GM19455 (cell line): Measurements from ENCODE around the gene MCAT.

Source experiments
- ATAC-seq: cut with Tn5 transposase; IDR thresholded peaks from one replicate; pipeline ENCODE4 v1.9.1; 2021; ENCODE audit not compliant: unreplicated experiment

MCAT gene

DNA sequence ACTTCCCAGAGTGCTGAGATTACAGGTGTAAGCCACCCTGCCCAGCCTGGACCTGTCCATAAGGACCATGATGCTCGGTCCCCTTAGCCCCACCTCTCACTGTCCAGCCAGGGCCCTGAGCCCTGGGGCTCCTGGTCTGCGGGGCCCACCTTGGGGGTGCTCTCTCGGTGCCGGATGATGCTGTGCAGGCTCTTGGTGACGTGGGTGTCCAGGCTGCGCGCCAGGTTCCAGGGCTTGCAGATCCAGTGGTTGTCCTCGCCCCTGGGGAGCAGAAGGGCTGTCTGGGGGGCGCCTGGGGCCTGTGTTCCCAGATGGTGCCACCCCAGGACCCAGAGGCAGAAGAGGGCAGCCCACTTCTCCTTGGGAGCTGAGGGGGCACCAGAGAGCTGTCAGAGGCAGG, 30.4 kb upstream of the MCAT start:
- ATAC-seq = no peak

DNA sequence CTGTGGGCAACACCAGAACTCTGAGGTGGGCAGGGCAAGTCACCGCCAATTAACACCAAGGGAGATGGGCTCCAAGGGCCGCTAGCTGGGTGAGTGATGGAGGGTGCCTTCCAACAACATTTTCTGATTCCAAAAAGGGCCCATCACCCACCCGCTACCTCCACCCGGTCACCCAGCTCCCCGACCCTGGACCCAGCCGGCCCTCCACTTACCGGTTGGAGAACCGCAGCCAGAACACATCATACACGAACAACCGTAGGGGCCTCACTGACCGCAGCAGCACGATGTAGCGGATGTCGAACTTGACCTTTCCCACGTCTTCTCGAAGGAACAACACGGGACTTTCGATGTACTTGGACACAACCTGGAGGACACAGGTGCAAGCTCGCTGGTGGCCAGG, 29.0 kb upstream of the MCAT start:
- no peak for ATAC-seq

DNA sequence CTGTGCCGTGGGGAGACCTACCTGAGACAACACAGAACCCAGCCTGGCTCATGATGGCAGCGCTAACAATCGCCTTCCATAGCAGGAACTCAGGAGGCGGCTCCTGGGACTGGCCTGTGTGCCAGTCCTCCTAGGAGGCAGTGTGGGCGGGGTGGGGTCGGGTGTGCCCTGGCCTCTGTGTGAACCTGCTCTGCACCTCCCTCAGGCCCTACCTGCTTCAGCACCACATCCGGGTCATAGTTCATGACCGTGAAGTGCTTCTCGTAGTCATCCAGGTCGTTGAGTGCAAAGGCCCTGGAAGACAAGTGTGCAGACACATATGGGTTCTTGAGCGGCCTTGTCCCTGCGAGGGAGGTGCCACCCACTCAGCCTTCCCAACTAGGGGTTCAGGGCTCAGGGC, 28.4 kb upstream of the MCAT start:
- ATAC-seq = no peak

DNA sequence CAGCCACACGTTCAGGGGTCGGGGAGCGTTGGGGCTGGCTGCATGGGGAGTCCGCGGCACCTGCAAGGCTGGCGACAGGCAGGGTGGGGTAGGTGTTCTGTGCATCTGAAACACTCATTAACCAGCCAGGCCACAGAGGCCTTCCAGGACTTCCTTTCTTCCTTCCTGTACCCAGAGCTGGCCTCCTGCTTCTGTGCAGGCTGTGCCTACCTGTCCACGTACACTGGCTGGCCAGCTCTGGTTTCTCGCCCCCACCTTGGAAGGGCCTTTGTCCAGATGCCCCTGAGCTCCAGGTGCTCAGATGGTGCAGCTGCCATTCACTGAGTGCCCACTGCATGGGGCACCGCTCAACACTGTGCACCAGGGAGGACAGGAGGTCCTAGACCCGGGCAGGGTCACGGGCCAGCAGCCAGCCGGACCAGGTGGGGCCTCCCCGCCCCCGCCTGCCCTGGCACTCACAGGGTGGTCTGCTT, 27.9 kb upstream of the MCAT start:
- ATAC-seq = no peak

DNA sequence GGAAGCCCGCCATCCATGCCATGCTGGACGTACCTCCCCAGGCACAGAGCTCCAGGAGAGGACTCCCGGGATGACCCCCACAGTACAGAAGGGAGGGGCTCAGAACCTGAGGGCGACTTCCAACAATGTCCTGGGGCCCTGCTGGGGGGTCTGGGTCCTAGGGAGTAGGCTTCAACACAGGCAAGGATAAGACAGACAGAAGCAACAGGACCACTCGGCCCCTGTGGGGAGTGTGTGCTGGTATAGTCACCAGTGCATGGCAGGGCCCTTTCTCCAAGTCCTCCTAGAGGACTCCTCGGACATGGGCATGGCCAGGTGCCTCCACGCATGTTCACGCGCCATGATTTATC, 26.9 kb upstream of the MCAT start:
- ATAC-seq = no peak

DNA sequence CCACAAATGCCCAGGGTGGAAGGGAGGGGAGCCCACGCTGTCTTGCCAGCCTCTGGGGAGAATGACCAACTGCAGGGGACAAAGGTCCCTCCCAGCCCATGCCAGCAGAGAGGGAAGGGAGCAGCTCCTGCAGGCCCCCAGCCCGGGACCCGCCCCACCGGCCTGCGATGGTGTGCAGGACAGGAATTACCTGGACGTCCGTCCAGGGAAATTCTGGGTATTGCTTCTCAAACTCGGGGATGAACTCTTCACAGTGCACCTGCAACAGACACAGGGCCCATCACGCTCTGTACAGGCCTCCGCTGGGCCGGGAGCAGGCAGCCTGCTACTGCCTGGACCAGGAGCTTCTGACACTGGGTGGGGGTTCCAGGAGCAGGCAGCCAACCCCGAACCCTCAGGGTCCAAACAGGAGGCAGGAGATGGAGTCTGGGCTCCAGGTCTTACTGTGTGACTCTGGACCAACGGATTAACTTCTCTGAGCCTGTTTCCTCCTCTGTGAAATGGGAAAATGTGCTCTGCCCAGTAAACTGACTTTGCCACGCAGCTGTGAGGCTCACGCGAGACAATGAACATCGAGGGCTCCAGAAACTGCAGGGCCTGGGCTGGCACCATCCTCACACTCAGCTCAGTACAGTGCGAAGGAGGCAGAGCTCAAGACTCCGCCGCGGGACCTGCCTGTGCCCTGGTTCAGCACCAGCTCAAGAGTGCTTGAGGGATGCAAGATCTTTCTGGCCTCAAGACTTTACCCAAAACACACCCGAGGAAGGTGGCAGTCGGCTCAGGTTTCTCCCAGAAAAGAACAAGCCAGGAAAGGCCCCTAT, 26.3 kb upstream of the MCAT start:
- no peak for ATAC-seq

DNA sequence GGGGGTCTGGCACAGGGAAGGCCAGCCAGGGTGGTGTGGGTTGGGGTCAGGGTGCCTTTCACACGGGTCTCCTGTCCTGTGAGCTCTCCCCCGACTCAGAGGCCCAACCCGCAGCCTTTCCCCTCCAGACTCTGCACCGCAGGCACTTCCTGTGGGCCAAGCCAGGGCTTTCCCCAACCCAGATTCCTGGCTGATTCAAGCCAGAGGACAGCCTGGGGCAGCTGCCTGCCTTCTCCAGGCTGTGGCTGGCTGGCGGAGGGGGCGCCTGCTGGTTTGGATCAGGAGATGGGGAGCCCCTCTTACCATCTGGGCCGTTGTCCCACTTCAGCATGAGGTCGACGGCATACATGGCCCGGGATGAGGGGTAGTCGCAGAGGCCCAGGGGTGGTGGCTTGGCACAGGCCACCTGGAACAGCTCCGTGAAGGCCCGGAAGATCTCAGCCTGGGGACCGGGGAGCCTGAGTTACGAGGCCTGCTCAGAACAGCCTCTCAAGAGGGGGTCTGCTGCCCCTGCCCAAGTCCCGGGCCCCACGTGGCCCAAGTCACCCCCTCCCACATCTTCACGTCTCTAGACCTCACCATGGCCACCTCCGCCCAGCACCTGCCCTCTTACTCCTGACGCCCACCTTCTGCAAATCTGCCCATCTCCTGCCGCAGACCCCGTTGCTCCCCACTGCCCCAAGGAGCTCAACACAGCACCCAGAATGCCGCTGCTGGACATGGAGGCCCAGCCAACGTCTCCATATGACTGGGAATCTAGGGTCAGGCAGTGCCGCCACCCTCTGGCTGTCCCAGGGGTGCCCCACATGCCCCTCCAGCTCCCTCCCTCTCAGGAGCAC, 25.5 kb upstream of the MCAT start:
- ATAC-seq = no peak

DNA sequence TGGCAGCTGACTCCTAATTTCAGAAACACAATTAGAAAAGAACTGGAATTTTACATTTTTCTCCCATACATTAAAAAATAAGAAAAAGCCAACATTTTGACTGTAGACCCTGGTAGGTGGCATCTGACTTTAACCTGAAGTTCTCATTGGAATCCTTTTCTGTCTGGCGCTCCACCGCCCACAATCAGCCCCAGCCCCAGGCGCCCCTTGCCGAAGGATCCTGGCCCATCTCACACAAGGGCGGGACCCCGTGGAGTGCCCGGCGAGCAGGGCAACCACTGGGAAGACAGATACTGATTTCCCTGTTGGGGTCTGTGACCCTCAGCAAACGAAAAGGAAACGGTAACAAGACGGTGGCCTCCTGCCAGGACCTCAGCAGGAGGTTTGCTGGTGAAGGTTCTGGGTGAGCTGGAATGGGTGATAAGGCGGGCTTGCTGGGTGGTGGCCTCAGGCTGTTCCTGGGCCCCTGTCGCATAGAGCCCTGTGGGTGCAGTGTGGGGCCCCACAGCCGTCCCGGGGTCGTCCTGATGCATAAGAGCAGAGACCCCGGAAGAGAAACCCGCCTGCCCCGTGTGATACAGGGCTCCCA, 23.9 kb upstream of the MCAT start:
- no peak for ATAC-seq

DNA sequence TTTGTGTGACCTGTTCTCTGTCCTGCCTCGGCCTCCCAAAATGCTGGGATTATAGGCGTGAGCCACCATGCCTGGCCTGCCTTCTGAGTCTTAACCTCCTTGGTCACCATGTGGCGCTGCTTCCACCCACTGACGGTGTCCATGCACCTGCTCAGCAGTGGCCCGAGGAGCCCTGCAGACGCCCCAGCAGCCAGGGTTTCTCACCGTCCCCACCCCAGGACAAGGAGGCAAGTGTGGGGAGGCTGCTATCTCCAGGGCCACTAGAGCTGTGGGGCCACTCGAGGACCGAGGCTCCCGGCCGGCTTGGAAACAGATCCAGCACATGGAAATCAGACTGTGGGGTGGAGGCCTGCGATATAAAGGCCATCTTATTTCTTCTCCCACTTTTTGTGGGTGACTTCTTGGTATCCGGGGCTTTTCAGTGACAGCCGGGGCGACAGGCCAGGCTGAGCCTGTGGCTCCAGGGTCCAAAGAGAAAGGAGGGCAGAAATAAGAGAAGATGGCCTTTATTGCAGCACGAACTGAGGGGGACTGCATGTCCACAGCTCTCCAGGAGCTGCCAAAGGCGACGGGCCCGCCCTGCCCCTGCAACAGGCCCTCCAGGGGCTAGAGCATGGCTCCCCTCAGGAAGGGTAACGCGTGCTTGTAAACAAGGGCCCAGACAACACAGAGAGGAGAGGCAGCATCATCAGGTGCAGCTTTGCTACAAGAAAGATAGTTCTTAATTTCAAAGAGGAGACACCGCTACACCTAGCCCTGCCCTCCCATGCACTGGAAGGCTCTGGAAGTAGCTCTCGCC, 23.1 kb upstream of the MCAT start:
- ATAC-seq = no peak

DNA sequence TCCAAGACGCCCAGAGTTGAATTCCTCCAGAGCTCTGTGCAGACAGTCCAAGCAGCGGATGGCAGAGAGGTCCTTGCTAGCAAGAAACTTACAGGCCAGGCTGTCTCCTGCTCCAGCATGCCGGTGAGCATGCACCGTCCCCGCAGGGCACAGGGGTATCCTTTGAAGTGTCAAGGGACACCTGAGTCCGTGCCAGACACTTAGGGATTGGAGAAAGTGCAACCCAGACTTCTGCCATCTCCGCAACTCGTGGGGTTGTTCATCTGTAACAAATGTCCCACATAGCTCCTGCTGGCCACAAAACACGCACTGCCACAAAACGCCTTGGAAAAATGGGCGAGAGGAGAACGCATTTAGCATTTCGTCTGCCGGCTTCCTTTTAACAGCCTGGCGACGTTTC, 21.4 kb upstream of the MCAT start:
- no peak for ATAC-seq

DNA sequence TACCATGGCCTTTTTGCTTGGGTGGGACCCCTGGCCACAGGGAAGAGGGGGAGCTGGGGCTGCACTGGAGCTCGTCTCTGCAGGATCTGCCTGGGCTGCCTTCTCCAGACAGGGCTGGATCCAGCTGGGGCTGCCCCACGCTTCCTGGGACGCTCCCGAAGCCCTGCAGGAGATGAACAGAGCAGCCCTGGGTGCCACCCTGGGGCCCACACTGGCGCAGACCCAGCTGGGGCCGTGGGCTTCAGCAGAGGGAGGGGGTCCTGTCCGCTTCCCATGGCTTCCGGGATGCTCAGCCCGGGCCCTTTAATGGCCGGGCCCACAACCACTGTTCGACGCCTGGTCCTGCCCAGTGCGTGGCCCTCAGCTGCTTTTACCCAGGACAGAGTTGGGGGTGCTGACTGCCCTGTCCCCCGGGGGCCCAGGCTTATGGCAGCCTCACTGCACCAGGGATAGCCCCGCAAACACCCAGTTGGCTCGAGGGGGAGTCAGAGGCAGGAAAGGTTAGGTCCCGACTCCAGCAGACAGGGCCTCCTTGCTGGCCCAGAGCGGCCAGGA, 20.1 kb upstream of the MCAT start:
- ATAC-seq = no peak

DNA sequence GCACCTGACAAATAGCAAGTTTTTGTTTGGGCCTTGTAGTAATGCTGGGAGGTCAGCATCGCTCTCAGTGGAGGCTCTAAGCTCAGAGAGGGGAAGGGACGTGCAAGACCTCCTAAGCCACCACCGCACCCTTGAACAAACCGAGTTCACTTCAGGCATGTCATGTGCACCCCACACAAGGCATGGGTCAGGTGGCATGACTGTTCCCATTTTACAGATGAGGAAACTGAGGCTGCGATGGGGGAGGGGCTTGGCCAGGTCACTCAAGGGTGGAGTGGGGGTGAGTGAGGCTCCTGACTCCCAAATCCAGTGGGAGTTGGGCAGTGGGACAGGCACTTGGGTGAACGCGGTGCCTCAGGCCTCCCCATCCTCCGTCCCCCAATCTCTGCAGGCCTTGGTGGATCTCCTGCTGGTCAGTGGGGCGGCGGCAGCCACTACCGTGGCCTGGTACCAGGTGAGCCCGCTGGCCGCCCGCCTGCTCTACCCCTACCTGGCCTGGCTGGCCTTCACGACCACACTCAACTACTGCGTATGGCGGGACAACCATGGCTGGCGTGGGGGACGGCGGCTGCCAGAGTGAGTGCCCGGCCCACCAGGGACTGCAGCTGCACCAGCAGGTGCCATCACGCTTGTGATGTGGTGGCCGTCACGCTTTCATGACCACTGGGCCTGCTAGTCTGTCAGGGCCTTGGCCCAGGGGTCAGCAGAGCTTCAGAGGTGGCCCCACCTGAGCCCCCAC, 19.4 kb upstream of the MCAT start:
- no peak for ATAC-seq

DNA sequence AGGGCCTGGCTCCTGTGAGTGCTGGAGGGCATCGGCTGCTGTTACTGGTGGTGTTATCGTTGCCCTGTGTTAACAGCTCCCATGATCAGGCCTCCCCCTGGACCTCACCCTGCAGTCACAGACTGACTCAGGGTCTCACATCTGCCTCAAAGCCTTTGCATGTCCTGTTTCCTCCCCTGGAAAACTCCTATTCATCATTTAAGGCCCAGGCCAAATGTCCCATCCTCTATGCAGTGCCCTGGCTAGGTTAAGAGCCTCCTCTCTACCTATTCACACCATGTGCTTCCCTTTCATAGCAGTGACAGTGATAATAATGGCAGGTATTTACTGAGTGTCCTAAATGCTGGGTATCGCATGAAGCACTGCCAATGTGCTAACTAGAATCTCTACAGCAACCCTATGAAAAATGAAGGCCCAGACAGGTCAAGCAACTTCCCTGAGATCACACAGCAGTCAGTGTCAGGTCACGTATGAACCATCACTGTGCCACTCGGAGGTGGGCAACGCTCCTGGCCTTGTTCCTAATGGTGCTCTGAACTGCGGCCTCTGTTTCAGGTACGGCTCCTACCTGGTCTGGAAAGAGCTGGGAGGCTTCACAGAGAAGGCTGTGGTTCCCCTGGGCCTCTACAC, 17.4 kb upstream of the MCAT start:
- ATAC-seq = no peak

DNA sequence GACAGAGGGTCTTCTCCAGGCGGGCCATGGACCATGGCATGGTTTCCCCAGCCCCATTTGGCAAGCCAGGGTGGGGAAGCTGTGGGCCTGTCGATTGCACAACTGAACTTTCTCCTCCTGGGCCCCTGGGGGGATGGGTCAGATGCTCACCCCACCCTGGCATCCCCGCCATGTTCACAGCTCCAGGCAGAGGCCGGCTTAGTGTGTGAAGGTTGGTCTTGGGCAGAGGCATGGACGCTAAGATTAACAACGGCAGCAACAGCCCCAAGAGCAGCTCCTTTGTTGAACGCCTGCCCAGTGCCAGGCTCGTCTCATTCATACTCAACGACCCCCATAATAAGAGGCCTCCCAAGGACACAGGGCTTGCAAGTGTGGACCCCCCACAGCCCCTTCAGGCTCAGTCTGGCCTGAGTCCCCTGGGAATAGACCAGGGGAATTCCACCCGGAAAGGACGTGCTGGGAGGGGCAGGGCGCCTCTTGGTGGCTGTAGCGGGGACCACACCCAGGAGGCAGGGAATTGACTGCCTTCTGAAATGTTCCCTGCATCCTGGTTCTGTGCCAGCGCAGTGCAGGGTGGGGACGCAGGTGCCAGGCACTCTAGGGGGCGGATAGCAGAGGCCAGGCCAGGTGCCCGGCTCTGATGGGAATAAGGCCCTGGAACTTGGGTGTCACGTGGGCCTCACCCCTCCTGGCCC, 16.4 kb upstream of the MCAT start:
- ATAC-seq = no peak

DNA sequence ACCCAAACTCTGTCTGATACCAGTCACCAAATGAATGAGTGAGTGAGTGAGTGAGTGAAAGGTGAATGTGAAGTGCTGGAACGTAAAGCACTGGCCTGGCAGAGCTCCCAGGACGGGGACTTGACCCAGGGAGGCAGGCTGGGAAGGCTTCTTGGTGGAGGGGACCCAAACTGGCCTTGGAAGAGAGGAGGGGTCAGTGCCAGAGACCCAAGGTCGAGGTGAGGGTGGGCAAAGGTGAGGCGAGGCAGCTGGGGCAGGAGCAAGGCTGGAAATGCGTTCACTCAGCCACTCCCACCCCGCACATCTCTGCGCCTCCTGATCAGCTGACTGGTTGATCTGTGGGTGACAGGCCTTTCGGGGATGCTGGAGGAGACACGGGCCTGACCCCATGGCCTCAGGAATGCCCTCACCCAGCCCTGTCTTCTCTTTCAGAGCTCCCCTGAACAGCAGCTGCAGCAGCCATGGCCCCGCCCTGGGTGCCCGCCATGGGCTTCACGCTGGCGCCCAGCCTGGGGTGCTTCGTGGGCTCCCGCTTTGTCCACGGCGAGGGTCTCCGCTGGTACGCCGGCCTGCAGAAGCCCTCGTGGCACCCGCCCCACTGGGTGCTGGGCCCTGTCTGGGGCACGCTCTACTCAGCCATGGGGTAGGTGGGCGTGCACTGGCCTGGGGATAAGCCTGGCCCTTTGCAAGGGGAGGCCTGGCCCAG, 15.7 kb upstream of the MCAT start:
- no peak for ATAC-seq

DNA sequence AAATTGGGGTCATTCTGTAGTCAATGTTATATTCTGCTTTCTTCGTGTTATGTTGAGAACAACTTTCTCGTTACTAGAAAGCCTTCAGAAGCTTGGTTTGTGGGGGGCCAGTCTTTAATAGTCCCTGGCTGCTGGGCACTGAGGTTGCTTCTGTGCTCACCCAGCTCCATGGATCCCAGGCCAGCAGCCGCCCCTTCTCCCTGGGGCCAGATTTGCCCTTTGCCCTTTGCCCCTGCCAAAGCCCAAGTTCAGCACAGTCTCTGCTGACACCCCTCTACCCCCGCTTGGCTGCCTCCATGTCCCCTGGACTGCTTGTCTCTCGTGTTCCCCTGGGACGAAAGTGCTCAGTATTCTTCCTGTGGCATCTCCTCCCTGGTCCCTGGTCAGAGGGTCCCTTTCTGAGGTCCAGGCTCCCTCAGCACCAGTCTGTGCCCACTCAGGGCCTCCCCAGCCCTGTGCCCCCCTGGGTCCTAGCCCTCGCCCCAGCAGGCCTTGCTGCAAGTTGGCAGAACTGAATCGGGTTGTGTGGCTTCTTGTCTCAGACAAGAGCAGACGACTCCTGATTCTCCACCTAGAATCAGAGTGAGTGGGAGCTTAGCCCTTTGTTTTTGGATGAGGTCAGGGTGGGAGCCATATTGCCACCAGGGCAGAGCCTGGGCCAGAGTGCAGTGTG, 14.8 kb upstream of the MCAT start:
- no peak for ATAC-seq

DNA sequence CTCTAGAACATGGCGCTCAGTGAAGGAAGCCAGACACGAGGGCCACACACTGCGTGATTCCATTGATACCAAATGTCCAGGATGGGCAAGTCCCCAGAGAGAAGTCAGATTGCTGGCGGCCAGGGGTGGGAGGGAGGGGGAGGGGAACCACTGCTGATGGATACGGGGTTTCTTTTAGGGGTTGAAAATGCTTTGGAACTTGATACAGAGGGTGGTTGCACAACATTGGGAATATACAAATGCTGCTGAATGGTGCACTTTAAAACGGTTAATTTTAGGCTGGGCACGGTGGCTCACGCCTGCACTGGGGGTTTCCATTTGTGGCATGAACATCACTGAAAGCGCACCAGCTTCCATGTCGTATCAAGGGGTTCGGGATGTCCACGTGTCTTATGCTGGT, 13.2 kb upstream of the MCAT start:
- ATAC-seq = no peak

DNA sequence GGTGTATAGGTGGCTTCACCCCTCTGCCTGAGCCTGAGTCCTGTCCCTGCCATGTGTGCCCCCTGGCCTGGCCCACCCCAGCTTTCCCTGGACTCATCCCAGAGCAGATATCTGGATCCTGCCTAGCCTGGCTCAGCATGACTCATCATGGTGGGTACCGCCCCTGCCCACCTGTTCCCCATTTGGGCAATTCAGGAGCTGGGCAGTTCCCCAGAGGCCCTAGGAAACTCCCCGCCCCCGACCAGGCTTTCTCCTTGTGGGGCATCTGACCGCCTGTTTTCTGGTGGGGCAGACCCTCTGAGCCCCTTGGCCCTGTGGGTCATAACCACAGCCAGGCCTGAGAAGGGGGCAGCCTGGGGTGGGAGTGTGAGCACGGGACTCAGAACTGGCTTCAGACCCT, 12.6 kb upstream of the MCAT start:
- ATAC-seq = no peak
